ENCODE measurements around the gene CAPG. TPM values are rescaled to one million over a fixed set of nuclear protein-coding genes. Genes with fewer than 3 reads are reported as not detected.

Gene CAPG
- total RNA-seq, 1 donor from 2014 or later, result 61.1 TPM

GRCh38 chr2:85431570-85432205, 21.5 kb upstream of the CAPG start:
- Mint-ChIP-seq H3K27ac (no peak overlapping the region), H3K27me3 (no peaks in the 10 kb centered on the region), H3K4me3 (no peak overlapping the region), H3K36me3 (no peaks in the 10 kb centered on the region), H3K9me3 (no peaks in the 10 kb centered on the region), H3K4me1 (ENCODE audit: unreplicated experiment) (peaks cover 25% of the 10 kb centered on the region)
- TF ChIP-seq CTCF (conservative IDR thresholded peaks at IDR 0.05), result no peak
- DNase-seq (ENCODE audit: extremely low spot score, unreplicated experiment), result no peak

- Mint-ChIP-seq H3K27me3 (no peaks in the 10 kb centered on the region), H3K4me3 (no peak overlapping the region), H3K9me3 (no peaks in the 10 kb centered on the region), H3K36me3 (no peaks in the 10 kb centered on the region), H3K27ac (no peak overlapping the region), H3K4me1 (ENCODE audit: unreplicated experiment) (peaks cover 18% of the 10 kb centered on the region)
- no peak for DNase-seq (ENCODE audit: extremely low spot score, unreplicated experiment)
- no peak for TF ChIP-seq CTCF (conservative IDR thresholded peaks at IDR 0.05)
Measured at GRCh38 chr2:85430752-85431569, 20.8 kb upstream of the CAPG start.

- no peak for DNase-seq (ENCODE audit: extremely low spot score, unreplicated experiment)
- no peaks in the 10 kb centered on the region for H3K27me3 Mint-ChIP-seq
- no peak for TF ChIP-seq CTCF (conservative IDR thresholded peaks at IDR 0.05)
- no peaks in the 10 kb centered on the region for H3K9me3 Mint-ChIP-seq
- peaks cover 18% of the 10 kb centered on the region for H3K4me1 Mint-ChIP-seq (ENCODE audit: unreplicated experiment)
- no peaks in the 10 kb centered on the region for H3K36me3 Mint-ChIP-seq
- H3K27ac Mint-ChIP-seq, result no peak overlapping the region
- H3K4me3 Mint-ChIP-seq, result no peak overlapping the region
Measured at GRCh38 chr2:85429924-85430289, 19.7 kb upstream of the CAPG start.

- no peak overlapping the region for H3K27ac Mint-ChIP-seq
- H3K27me3 Mint-ChIP-seq, result no peaks in the 10 kb centered on the region
- TF ChIP-seq CTCF (conservative IDR thresholded peaks at IDR 0.05), result no peak
- DNase-seq (ENCODE audit: extremely low spot score, unreplicated experiment), result no peak
- H3K9me3 Mint-ChIP-seq, result no peaks in the 10 kb centered on the region
- peaks cover 18% of the 10 kb centered on the region for H3K4me1 Mint-ChIP-seq (ENCODE audit: unreplicated experiment)
- H3K36me3 Mint-ChIP-seq, result no peaks in the 10 kb centered on the region
- no peak overlapping the region for H3K4me3 Mint-ChIP-seq
Measured at GRCh38 chr2:85429213-85429923, 19.2 kb upstream of the CAPG start.

- no peak overlapping the region for H3K27ac Mint-ChIP-seq
- no peaks in the 10 kb centered on the region for H3K27me3 Mint-ChIP-seq
- DNase-seq (ENCODE audit: extremely low spot score, unreplicated experiment), result no peak
- peaks cover 23% of the 10 kb centered on the region for H3K4me1 Mint-ChIP-seq (ENCODE audit: unreplicated experiment)
- H3K9me3 Mint-ChIP-seq, result no peaks in the 10 kb centered on the region
- H3K4me3 Mint-ChIP-seq, result no peak overlapping the region
- no peaks in the 10 kb centered on the region for H3K36me3 Mint-ChIP-seq
- TF ChIP-seq CTCF (conservative IDR thresholded peaks at IDR 0.05), result no peak
Measured at GRCh38 chr2:85428343-85428881, 18.2 kb upstream of the CAPG start.

Measured in type B pancreatic cell (in vitro differentiated cells).